Mucosa of gallbladder (tissue), 1 donor: ENCODE results near the gene CRACR2A. TPM values are rescaled to one million over a fixed set of nuclear protein-coding genes. Genes with fewer than 3 reads are reported as not detected.

Experiments
- DNase-seq: peaks from one replicate; pipeline ENCODE4 v3.0.0-alpha.2; 2020; ENCODE audit warnings: low spot score
- total RNA-seq: library from RNA; stranded (reverse); gene quantifications from one replicate; pipeline ENCODE4 v1.2.1, GENCODE V29; 2021
- donor health status: DM: no; HTN: no; CAD: no.

The CRACR2A gene
- total RNA-seq, 1 donor from 2014 or later, result 5.3 TPM

- DNase-seq, result no peak
Observed at GRCh38 chr12:3651585-3652424, 101.1 kb downstream of the CRACR2A start.

GRCh38 chr12:3647504-3647903, 105.4 kb downstream of the CRACR2A start:
- DNase-seq, result no peak

- no peak for DNase-seq
Observed at GRCh38 chr12:3646561-3647241, 106.2 kb downstream of the CRACR2A start.

- DNase-seq, result no peak
Observed at GRCh38 chr12:3645091-3645490, 107.8 kb downstream of the CRACR2A start.

GRCh38 chr12:3644104-3644503, 108.8 kb downstream of the CRACR2A start:
- DNase-seq, result no peak

GRCh38 chr12:3641428-3642018, 111.4 kb downstream of the CRACR2A start:
- DNase-seq, result no peak

- no peak for DNase-seq
Observed at GRCh38 chr12:3636328-3636727, 116.6 kb downstream of the CRACR2A start.

- DNase-seq, result no peak
Observed at GRCh38 chr12:3634348-3634747, 118.6 kb downstream of the CRACR2A start.

GRCh38 chr12:3633396-3633795, 119.5 kb downstream of the CRACR2A start:
- DNase-seq, result no peak

GRCh38 chr12:3632754-3633153, 120.2 kb downstream of the CRACR2A start:
- DNase-seq, result no peak

GRCh38 chr12:3632256-3632655, 120.7 kb downstream of the CRACR2A start:
- no peak for DNase-seq

- DNase-seq, result no peak
Observed at GRCh38 chr12:3631759-3632158, 121.2 kb downstream of the CRACR2A start.

GRCh38 chr12:3631272-3631637, 121.7 kb downstream of the CRACR2A start:
- DNase-seq, result no peak

- no peak for DNase-seq
Observed at GRCh38 chr12:3630621-3631271, 122.2 kb downstream of the CRACR2A start.

- no peak for DNase-seq
Observed at GRCh38 chr12:3630111-3630510, 122.8 kb downstream of the CRACR2A start.

GRCh38 chr12:3629057-3629830, 123.7 kb downstream of the CRACR2A start:
- DNase-seq, result no peak

GRCh38 chr12:3628629-3629028, 124.3 kb downstream of the CRACR2A start:
- DNase-seq, result no peak

GRCh38 chr12:3627336-3627735, 125.6 kb downstream of the CRACR2A start:
- no peak for DNase-seq

GRCh38 chr12:3624273-3624672, 128.6 kb downstream of the CRACR2A start:
- DNase-seq, result no peak

- DNase-seq, result no peak
Observed at GRCh38 chr12:3622822-3623690, 129.9 kb downstream of the CRACR2A start.
